CD4-positive, CD25-positive, alpha-beta regulatory T cell (primary cell): ENCODE measurements around the gene LKAAEAR1. TPM values are rescaled to one million over a fixed set of nuclear protein-coding genes. Genes with fewer than 3 reads are reported as not detected.
A peak's percentile ranks its signal among the peaks of the same experiment; 100 is the strongest.

Source experiments
- ATAC-seq, 2 donors: fragments of 150-1000 bp; cut with Tn5 transposase; one replicate each; pipeline ENCODE4 v1.10.0; 2021; ENCODE audit warnings: low read depth in 2 of 2, moderate number of reproducible peaks in 2 of 2, moderate library complexity in 1 of 2
- DNase-seq, 3 donors: peaks; one replicate each; pipeline versions ENCODE4 v3.0.0 to v3.0.0-alpha.2; 2012 to 2022; ENCODE audit warnings: mixed read lengths in 1 of 3
- H3K27ac ChIP-seq: one replicate; pipeline ENCODE4 v1.7.0; 2013; ENCODE audit warnings: mild to moderate bottlenecking, low read length; ENCODE audit not compliant: insufficient read depth, poor library complexity, severe bottlenecking
- H3K27me3 ChIP-seq: one replicate; pipeline ENCODE4 v1.7.0; 2013; ENCODE audit warnings: low read length; ENCODE audit not compliant: control insufficient read depth, insufficient read depth
- H3K36me3 ChIP-seq: one replicate; pipeline ENCODE4 v1.7.0; 2013; ENCODE audit warnings: mild to moderate bottlenecking, low read length, moderate library complexity; ENCODE audit not compliant: control insufficient read depth, insufficient read depth
- H3K4me1 ChIP-seq: 2 replicates; pipeline ENCODE4 v1.7.0; 2013; ENCODE audit warnings: mild to moderate bottlenecking, low read length; ENCODE audit not compliant: insufficient read depth, control insufficient read depth, poor library complexity, severe bottlenecking
- H3K4me3 ChIP-seq: one replicate; pipeline ENCODE4 v1.7.0; 2013; ENCODE audit warnings: low read depth, mild to moderate bottlenecking, low read length, moderate library complexity
- H3K9me3 ChIP-seq, 2 experiments: 1 replicate in 1 of 2; 2 replicates in 1 of 2; pipeline ENCODE4 v1.7.0; 2013; ENCODE audit warnings: low read length in 2 of 2, mild to moderate bottlenecking in 1 of 2, moderate library complexity in 1 of 2; ENCODE audit not compliant: control insufficient read depth in 2 of 2
- H3K27ac Mint-ChIP-seq, 3 donors: one replicate each; pipeline ENCODE4 v1.8.0; 2020 to 2022; ENCODE audit warnings: mild to moderate bottlenecking in 3 of 3, mixed read lengths in 3 of 3, moderate library complexity in 2 of 3
- H3K27me3 Mint-ChIP-seq: one replicate; pipeline ENCODE4 v1.8.0; 2022; ENCODE audit warnings: mild to moderate bottlenecking, mixed read lengths
- H3K36me3 Mint-ChIP-seq: one replicate; pipeline ENCODE4 v1.8.0; 2020; ENCODE audit warnings: mixed read lengths
- H3K4me1 Mint-ChIP-seq, 4 donors: one replicate each; pipeline ENCODE4 v1.8.0; 2020 to 2022; ENCODE audit warnings: mixed read lengths in 4 of 4, mild to moderate bottlenecking in 1 of 4
- H3K4me3 Mint-ChIP-seq, 4 donors: one replicate each; pipeline ENCODE4 v1.8.0; 2020 to 2022; ENCODE audit warnings: mild to moderate bottlenecking in 4 of 4, mixed read lengths in 4 of 4, moderate library complexity in 3 of 4
- H3K9me3 Mint-ChIP-seq, 7 donors: one replicate each; pipeline ENCODE4 v1.8.0; 2020 to 2022; ENCODE audit warnings: mixed read lengths in 7 of 7, mild to moderate bottlenecking in 3 of 7, moderate library complexity in 2 of 7
- polyA plus RNA-seq, 4 donors: library from polyadenylated mRNA; unstranded; fragments of 300-500 nt; fragmentation: Illumina TruSeq; gene quantifications; one replicate each; pipeline ENCODE4 v1.2.3, GENCODE V29; 2021
- total RNA-seq: library from RNA; stranded (reverse); gene quantifications from one replicate; pipeline ENCODE4 v1.2.3, GENCODE V29; 2022

The LKAAEAR1 gene
- total and polyA plus RNA-seq, 5 donors from 2014 or later, result 0.42 to 1.4 TPM; not detected in 3

- H3K9me3 ChIP-seq, result no peaks in the 10 kb centered on the region
- peaks cover 6% of the 10 kb centered on the region for H3K27me3 ChIP-seq
- H3K27ac ChIP-seq, result no peak overlapping the region
- H3K9me3 Mint-ChIP-seq, result no peaks in the 10 kb centered on the region
- no peaks in the 10 kb centered on the region for H3K36me3 Mint-ChIP-seq
- H3K4me3 Mint-ChIP-seq, result no peak overlapping the region
- DNase-seq (no peak), ATAC-seq (no peak)
- H3K27me3 Mint-ChIP-seq, result peaks cover 26% of the 10 kb centered on the region
- no peak overlapping the region for H3K27ac Mint-ChIP-seq
- H3K36me3 ChIP-seq, result no peaks in the 10 kb centered on the region
- H3K4me1 Mint-ChIP-seq, result peaks cover 0 to 23% (median 0%) of the 10 kb centered on the region in 4 donors
- H3K4me1 ChIP-seq, result peaks cover 10% of the 10 kb centered on the region
- H3K4me3 ChIP-seq, result no peak overlapping the region
These were observed 19.9 kb upstream of the LKAAEAR1 start for GRCh38 chr20:64103871-64104666.

GRCh38 chr20:64102647-64103354 lies 18.6 kb upstream of the LKAAEAR1 start:
- Mint-ChIP-seq H3K36me3 (no peaks in the 10 kb centered on the region), H3K9me3 (no peaks in the 10 kb centered on the region), H3K27me3 (peaks cover 22% of the 10 kb centered on the region), H3K4me3 (peak overlapping the region in 3 of 4 donors; percentile 56 to 75 (median 63)), H3K4me1 (peaks cover 0 to 22% (median 0%) of the 10 kb centered on the region in 4 donors), H3K27ac (no peak overlapping the region)
- H3K27ac ChIP-seq, result no peak overlapping the region
- ATAC-seq, result no peak
- no peak for DNase-seq
- no peaks in the 10 kb centered on the region for H3K9me3 ChIP-seq
- H3K36me3 ChIP-seq, result no peaks in the 10 kb centered on the region
- no peak overlapping the region for H3K4me3 ChIP-seq
- H3K27me3 ChIP-seq, result peaks cover 6% of the 10 kb centered on the region
- H3K4me1 ChIP-seq, result peaks cover 10% of the 10 kb centered on the region

- peak; percentile 46 to 56 (median 50) for DNase-seq
- H3K36me3 ChIP-seq, result no peaks in the 10 kb centered on the region
- no peaks in the 10 kb centered on the region for H3K9me3 ChIP-seq
- H3K4me3 ChIP-seq, result no peak overlapping the region
- Mint-ChIP-seq H3K4me1 (peaks cover 0 to 17% (median 0%) of the 10 kb centered on the region in 4 donors), H3K27me3 (peaks cover 22% of the 10 kb centered on the region), H3K4me3 (peak overlapping the region in 2 of 4 donors; percentile 15 to 76), H3K27ac (no peak overlapping the region), H3K36me3 (peaks cover under 1% of the 10 kb centered on the region), H3K9me3 (peaks cover 0 to under 1% (median 0%) of the 10 kb centered on the region in 7 donors)
- H3K27me3 ChIP-seq, result peaks cover 6% of the 10 kb centered on the region
- peaks cover 10% of the 10 kb centered on the region for H3K4me1 ChIP-seq
- ATAC-seq, result peak; percentile 59 to 61
- no peak overlapping the region for H3K27ac ChIP-seq
These were observed 17.8 kb upstream of the LKAAEAR1 start for GRCh38 chr20:64101731-64102621.

GRCh38 chr20:64100946-64101688 lies 16.9 kb upstream of the LKAAEAR1 start:
- no peak overlapping the region for H3K4me3 ChIP-seq
- H3K27ac ChIP-seq, result no peak overlapping the region
- H3K36me3 ChIP-seq, result no peaks in the 10 kb centered on the region
- Mint-ChIP-seq H3K27ac (no peak overlapping the region), H3K27me3 (peaks cover 22% of the 10 kb centered on the region), H3K4me3 (peak overlapping the region in 1 of 4 donors; percentile 76), H3K36me3 (peaks cover 6% of the 10 kb centered on the region), H3K9me3 (peaks cover 0 to 5% (median 0%) of the 10 kb centered on the region in 7 donors), H3K4me1 (peaks cover 0 to 15% (median 3%) of the 10 kb centered on the region in 4 donors)
- H3K27me3 ChIP-seq, result peaks cover 6% of the 10 kb centered on the region
- H3K4me1 ChIP-seq, result peaks cover 10% of the 10 kb centered on the region
- DNase-seq (no peak), ATAC-seq (no peak)
- no peaks in the 10 kb centered on the region for H3K9me3 ChIP-seq

DNA sequence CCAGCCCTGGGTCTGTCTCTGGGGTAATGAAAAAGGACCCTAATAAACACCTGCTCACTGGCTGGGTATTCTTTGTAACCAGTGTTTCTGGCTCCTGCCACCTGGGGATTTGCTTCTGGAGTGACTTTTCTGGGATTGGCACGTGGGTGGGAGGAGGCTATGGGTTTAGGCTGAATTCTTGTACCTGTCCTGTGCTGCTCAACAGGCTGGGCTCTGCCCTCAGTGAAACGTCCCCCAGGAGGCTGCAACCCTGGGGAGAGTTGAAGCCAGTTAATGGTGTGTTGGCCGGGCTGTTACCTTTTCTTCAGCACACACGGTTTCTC lies 16.3 kb upstream of the LKAAEAR1 start:
- peaks cover 0 to 5% (median 0%) of the 10 kb centered on the region in 7 donors for H3K9me3 Mint-ChIP-seq
- no peaks in the 10 kb centered on the region for H3K36me3 ChIP-seq
- peaks cover 0 to 15% (median 3%) of the 10 kb centered on the region in 4 donors for H3K4me1 Mint-ChIP-seq
- ATAC-seq (no peak), DNase-seq (no peak)
- H3K4me1 ChIP-seq, result peaks cover 10% of the 10 kb centered on the region
- peaks cover 22% of the 10 kb centered on the region for H3K27me3 Mint-ChIP-seq
- H3K36me3 Mint-ChIP-seq, result peaks cover 6% of the 10 kb centered on the region
- H3K27me3 ChIP-seq, result peaks cover 6% of the 10 kb centered on the region
- no peak overlapping the region for H3K27ac Mint-ChIP-seq
- no peak overlapping the region for H3K4me3 Mint-ChIP-seq
- no peak overlapping the region for H3K4me3 ChIP-seq
- no peaks in the 10 kb centered on the region for H3K9me3 ChIP-seq
- no peak overlapping the region for H3K27ac ChIP-seq

- H3K4me3 ChIP-seq, result no peak overlapping the region
- DNase-seq (peak in 1 of 3 donors; percentile 48), ATAC-seq (peak in 1 of 2 donors; percentile 45)
- Mint-ChIP-seq H3K4me1 (peaks cover 0 to 15% (median 3%) of the 10 kb centered on the region in 4 donors), H3K27me3 (peaks cover 22% of the 10 kb centered on the region), H3K36me3 (peaks cover 6% of the 10 kb centered on the region), H3K9me3 (peaks cover 0 to 5% (median 0%) of the 10 kb centered on the region in 7 donors), H3K4me3 (no peak overlapping the region), H3K27ac (no peak overlapping the region)
- peaks cover 10% of the 10 kb centered on the region for H3K4me1 ChIP-seq
- H3K27ac ChIP-seq, result no peak overlapping the region
- H3K27me3 ChIP-seq, result peaks cover 6% of the 10 kb centered on the region
- no peaks in the 10 kb centered on the region for H3K36me3 ChIP-seq
- H3K9me3 ChIP-seq, result no peaks in the 10 kb centered on the region
These were observed 15.8 kb upstream of the LKAAEAR1 start for GRCh38 chr20:64099880-64100565.
